A673 (cell line): ENCODE data around the gene PEPD. TPM values are rescaled to one million over a fixed set of nuclear protein-coding genes. Genes with fewer than 3 reads are reported as not detected.

Experiments
- BruUV-seq: library from RNA; stranded (reverse); fragments of 400-500 nt; replicated peaks from 2 replicates; lab custom pipeline; 2021; lab: Mats Ljungman, UMichigan
- CTCF ChIA-PET: fragments of 300-600 bp; sonication (Branson Sonifier 250); formaldehyde crosslinking; loops from one replicate; lab custom pipeline; 2022; ENCODE audit warnings: antibody characterized with exemption; lab: Charles Lee
- POLR2A ChIA-PET: fragments of 300-600 bp; sonication (Branson Sonifier 250); formaldehyde crosslinking; loops from one replicate; lab custom pipeline; 2022; ENCODE audit warnings: antibody characterized with exemption; ENCODE audit not compliant: low non-redundant PET; lab: Charles Lee
- DNase-seq: peaks from one replicate; pipeline ENCODE4 v3.0.0-alpha.2; 2015; ENCODE audit warnings: low spot score
- H3K27ac ChIP-seq: fragments of 200-600 bp; sonication (generic); 2 replicates; pipeline ENCODE4 v1.5.1; 2016; ENCODE audit warnings: mixed run types, low read depth, mild to moderate bottlenecking, mixed read lengths, antibody characterized with exemption, low read length; ENCODE audit not compliant: poor library complexity, severe bottlenecking
- H3K27me3 ChIP-seq: fragments of 200-600 bp; sonication (generic); replicated peaks from 2 replicates; pipeline ENCODE4 v1.6.1; 2017; ENCODE audit warnings: mixed run types, low read depth, mild to moderate bottlenecking, mixed read lengths, antibody characterized with exemption, low read length; ENCODE audit not compliant: insufficient read depth, poor library complexity
- H3K36me3 ChIP-seq: fragments of 200-600 bp; sonication (generic); 2 replicates; pipeline ENCODE4 v1.6.1; 2016; ENCODE audit warnings: mixed run types, mild to moderate bottlenecking, mixed read lengths, antibody characterized with exemption, low read length; ENCODE audit not compliant: insufficient read depth, poor library complexity, severe bottlenecking
- H3K4me1 ChIP-seq: fragments of 200-600 bp; sonication (generic); 2 replicates; pipeline ENCODE4 v1.6.1; 2017; ENCODE audit warnings: mixed run types, mild to moderate bottlenecking, mixed read lengths, antibody characterized with exemption, low read length; ENCODE audit not compliant: insufficient read depth, poor library complexity, severe bottlenecking
- H3K4me3 ChIP-seq: fragments of 200-600 bp; sonication (generic); 2 replicates; pipeline ENCODE4 v1.5.1; 2016; ENCODE audit warnings: low read depth, mixed run types, mild to moderate bottlenecking, mixed read lengths, low read length; ENCODE audit not compliant: poor library complexity, severe bottlenecking
- H3K9me3 ChIP-seq: fragments of 200-600 bp; sonication (generic); 2 replicates; pipeline ENCODE4 v1.6.1; 2016; ENCODE audit warnings: mixed run types, low read depth, mild to moderate bottlenecking, mixed read lengths, antibody characterized with exemption, low read length; ENCODE audit not compliant: poor library complexity, severe bottlenecking
- CTCF ChIP-seq: fragments of 300-800, 200-600 bp; sonication (generic); conservative IDR thresholded peaks from 2 replicates; pipeline ENCODE4 v1.5.1; 2017; ENCODE audit warnings: low read depth, mild to moderate bottlenecking, antibody characterized with exemption, low read length, moderate library complexity, mixed read lengths
- EZH2 ChIP-seq: fragments of 200-600 bp; sonication (generic); IDR thresholded peaks from 2 replicates; pipeline ENCODE4 v1.6.1; 2017; ENCODE audit warnings: borderline replicate concordance, low read depth, mild to moderate bottlenecking, mixed read lengths, antibody characterized with exemption, low read length; ENCODE audit not compliant: poor library complexity, severe bottlenecking
- intact Hi-C: fragments of 100-400 bp; cut with micrococcal nuclease; formaldehyde crosslinking; loops from one replicate; pipeline ENCODE4 v1.10.0; 2022; ENCODE audit not compliant: unreplicated experiment
- total RNA-seq: library from RNA; stranded (reverse); gene quantifications from 2 replicates; pipeline ENCODE4 v1.2.3, GENCODE V29; 2021

PEPD gene
- total RNA-seq, 1 experiment from 2014 or later = 82.2 TPM

GRCh38 chr19:33442706-33443105 lies 78.9 kb downstream of the PEPD start:
- Histone ChIP-seq H3K27me3 (no peaks in the 10 kb centered on the region), H3K4me3 (no peak overlapping the region), H3K9me3 (no peaks in the 10 kb centered on the region), H3K4me1 (no peaks in the 10 kb centered on the region), H3K27ac (no peak overlapping the region), H3K36me3 (no peaks in the 10 kb centered on the region)
- TF ChIP-seq EZH2 = no peak
- no peak for TF ChIP-seq CTCF
- BruUV-seq = no TSS peak
- POLR2A ChIA-PET = no interaction called here
- no peak for DNase-seq
- CTCF ChIA-PET = no interaction called here
- intact Hi-C loops = no loop called here

- Histone ChIP-seq H3K4me1 (peaks cover 3% of the 10 kb centered on the region), H3K9me3 (no peaks in the 10 kb centered on the region), H3K27ac (no peak overlapping the region), H3K36me3 (no peaks in the 10 kb centered on the region), H3K4me3 (no peak overlapping the region), H3K27me3 (no peaks in the 10 kb centered on the region)
- ChIA-PET POLR2A (no interaction called here), CTCF (no interaction called here)
- no TSS peak for BruUV-seq
- no peak for DNase-seq
- intact Hi-C loops = no loop called here
- TF ChIP-seq CTCF (no peak), EZH2 (no peak)
Observed at GRCh38 chr19:33441828-33442227, 79.8 kb downstream of the PEPD start.

GRCh38 chr19:33441277-33441699 lies 80.3 kb downstream of the PEPD start:
- ChIA-PET POLR2A (no interaction called here), CTCF (no interaction called here)
- TF ChIP-seq EZH2 = no peak
- TF ChIP-seq CTCF = no peak
- no peak overlapping the region for H3K27ac ChIP-seq
- BruUV-seq = no TSS peak
- peaks cover 7% of the 10 kb centered on the region for H3K4me1 ChIP-seq
- no peaks in the 10 kb centered on the region for H3K9me3 ChIP-seq
- H3K4me3 ChIP-seq = no peak overlapping the region
- intact Hi-C loops = no loop called here
- DNase-seq = no peak
- H3K27me3 ChIP-seq = no peaks in the 10 kb centered on the region
- H3K36me3 ChIP-seq = no peaks in the 10 kb centered on the region
